DND-41 (cell line): ENCODE data around the gene SLX1A.

Experiments used
- CTCF ChIP-seq: IDR thresholded peaks from 2 replicates; pipeline ENCODE4 v1.5.1; 2012; ENCODE audit warnings: borderline replicate concordance, low read length, moderate library complexity, mild to moderate bottlenecking; ENCODE audit not compliant: poor library complexity, severe bottlenecking; ENCODE audit errors: extremely low read depth
- EZH2 ChIP-seq: IDR thresholded peaks from 3 replicates; pipeline ENCODE4 v1.6.1; 2012; ENCODE audit warnings: borderline replicate concordance, low read depth, mild to moderate bottlenecking, moderate library complexity, low read length, inconsistent platforms; ENCODE audit not compliant: severe bottlenecking

GRCh38 chr16:30186444-30186781 lies 7.3 kb upstream of the SLX1A start:
- TF ChIP-seq EZH2, result no peak
- no peak for TF ChIP-seq CTCF
